ENCODE results near the gene ISLR2.

Gene ISLR2

DNA sequence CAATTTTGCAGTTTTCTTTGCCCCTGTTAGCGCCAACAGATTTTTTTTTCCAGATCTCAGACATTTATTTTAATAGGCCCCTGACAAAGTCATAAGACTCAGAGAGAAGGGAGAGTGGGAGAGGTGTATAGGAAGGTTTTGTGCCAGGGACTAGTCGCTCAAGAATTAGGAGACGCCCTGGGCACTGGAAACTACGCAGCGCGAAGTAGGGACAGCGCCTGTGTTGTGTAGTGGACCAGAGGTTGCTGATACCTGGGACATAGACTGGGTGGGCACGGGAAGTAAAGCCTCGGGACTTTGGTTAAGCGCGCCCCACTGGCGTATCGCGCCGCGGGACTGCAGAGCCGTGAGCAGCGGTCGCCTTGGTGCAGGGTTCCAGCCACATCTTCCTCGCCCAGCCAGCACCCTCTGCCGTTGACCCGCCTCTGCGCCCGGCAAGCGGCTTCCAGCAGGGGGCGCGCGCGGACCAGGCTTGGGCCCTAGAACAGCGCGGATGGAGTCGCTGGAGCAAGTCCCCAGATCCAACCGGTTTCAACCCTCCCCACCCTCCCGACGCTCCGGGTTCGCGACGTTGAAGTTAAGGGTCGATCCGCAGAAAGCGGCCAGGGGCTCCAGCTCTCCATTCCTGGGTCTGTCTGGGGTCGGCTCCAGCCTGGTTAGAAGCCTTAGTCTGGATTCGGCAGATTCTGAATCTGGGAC is 3.0 kb upstream of the ISLR2 start (continued):
- TF ChIP-seq, protein P1, sequence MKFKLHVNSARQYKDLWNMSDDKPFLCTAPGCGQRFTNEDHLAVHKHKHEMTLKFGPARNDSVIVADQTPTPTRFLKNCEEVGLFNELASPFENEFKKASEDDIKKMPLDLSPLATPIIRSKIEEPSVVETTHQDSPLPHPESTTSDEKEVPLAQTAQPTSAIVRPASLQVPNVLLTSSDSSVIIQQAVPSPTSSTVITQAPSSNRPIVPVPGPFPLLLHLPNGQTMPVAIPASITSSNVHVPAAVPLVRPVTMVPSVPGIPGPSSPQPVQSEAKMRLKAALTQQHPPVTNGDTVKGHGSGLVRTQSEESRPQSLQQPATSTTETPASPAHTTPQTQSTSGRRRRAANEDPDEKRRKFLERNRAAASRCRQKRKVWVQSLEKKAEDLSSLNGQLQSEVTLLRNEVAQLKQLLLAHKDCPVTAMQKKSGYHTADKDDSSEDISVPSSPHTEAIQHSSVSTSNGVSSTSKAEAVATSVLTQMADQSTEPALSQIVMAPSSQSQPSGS (tag by site-specific recombination; IDR thresholded peaks at IDR 0.05; ENCODE audit: low read depth) = no peak
- TF ChIP-seq ZSCAN4 (tag by site-specific recombination; IDR thresholded peaks at IDR 0.05) (peak; percentile 58), ZNF19 (tag by site-specific recombination; IDR thresholded peaks at IDR 0.05; ENCODE audit: low read depth) (no peak), PRDM10 (tag by site-specific recombination; IDR thresholded peaks at IDR 0.05) (no peak; the same call in 1 of the 2 replicates), SP2 (tag by site-specific recombination; IDR thresholded peaks at IDR 0.05) (peak; percentile 27; the same call in 1 of the 2 replicates), RBAK (tag by site-specific recombination; IDR thresholded peaks at IDR 0.05) (no peak), ZNF600 (tag by site-specific recombination; IDR thresholded peaks at IDR 0.05) (peak; percentile 77; the same call in 1 of the 2 replicates), BCL11A (tag by site-specific recombination; IDR thresholded peaks at IDR 0.05; ENCODE audit: low read depth) (no peak), ZNF558 (tag by site-specific recombination; IDR thresholded peaks at IDR 0.05) (no peak), ZNF350 (tag by site-specific recombination; IDR thresholded peaks at IDR 0.05) (no peak), ZNF174 (tag by site-specific recombination; IDR thresholded peaks at IDR 0.05) (no peak), KLF17 (tag by site-specific recombination; IDR thresholded peaks at IDR 0.05) (peak; percentile 93), ZXDB (tag by site-specific recombination; IDR thresholded peaks at IDR 0.05) (peak; percentile 68), ZBTB21 (tag by site-specific recombination; IDR thresholded peaks at IDR 0.05) (no peak), ZNF785 (tag by site-specific recombination; IDR thresholded peaks at IDR 0.05) (no peak), ZNF530 (tag by site-specific recombination; IDR thresholded peaks at IDR 0.05; ENCODE audit: low read depth) (no peak), GLIS2 (tag by site-specific recombination; IDR thresholded peaks at IDR 0.05) (no peak), WT1 (tag by site-specific recombination; IDR thresholded peaks at IDR 0.05) (peak; percentile 53), ZNF132 (tag by site-specific recombination; IDR thresholded peaks at IDR 0.05; ENCODE audit: borderline replicate concordance) (no peak), ZNF610 (tag by site-specific recombination; IDR thresholded peaks at IDR 0.05; ENCODE audit: borderline replicate concordance) (no peak), ZNF148 (tag by site-specific recombination; IDR thresholded peaks at IDR 0.05; ENCODE audit: borderline replicate concordance) (no peak), ZNF830 (tag by site-specific recombination; IDR thresholded peaks at IDR 0.05; ENCODE audit: low read depth) (no peak), ZFHX2 (tag by site-specific recombination; conservative IDR thresholded peaks at IDR 0.05) (no peak; the same call in 1 of the 2 replicates), ZNF660 (tag by site-specific recombination; IDR thresholded peaks at IDR 0.05) (peak; percentile 92), ZNF16 (tag by site-specific recombination; IDR thresholded peaks at IDR 0.05; ENCODE audit: low read depth) (no peak), ZNF341 (tag by site-specific recombination; IDR thresholded peaks at IDR 0.05; ENCODE audit: low read depth) (peak; percentile 82)
- TF ChIP-seq, protein P2, sequence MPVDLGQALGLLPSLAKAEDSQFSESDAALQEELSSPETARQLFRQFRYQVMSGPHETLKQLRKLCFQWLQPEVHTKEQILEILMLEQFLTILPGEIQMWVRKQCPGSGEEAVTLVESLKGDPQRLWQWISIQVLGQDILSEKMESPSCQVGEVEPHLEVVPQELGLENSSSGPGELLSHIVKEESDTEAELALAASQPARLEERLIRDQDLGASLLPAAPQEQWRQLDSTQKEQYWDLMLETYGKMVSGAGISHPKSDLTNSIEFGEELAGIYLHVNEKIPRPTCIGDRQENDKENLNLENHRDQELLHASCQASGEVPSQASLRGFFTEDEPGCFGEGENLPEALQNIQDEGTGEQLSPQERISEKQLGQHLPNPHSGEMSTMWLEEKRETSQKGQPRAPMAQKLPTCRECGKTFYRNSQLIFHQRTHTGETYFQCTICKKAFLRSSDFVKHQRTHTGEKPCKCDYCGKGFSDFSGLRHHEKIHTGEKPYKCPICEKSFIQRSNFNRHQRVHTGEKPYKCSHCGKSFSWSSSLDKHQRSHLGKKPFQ (tag by site-specific recombination; IDR thresholded peaks at IDR 0.05) = no peak

All from HEK293 (cell line).